GM12878 (cell line): ENCODE data around the gene WNT3A. TPM values are rescaled to one million over a fixed set of nuclear protein-coding genes. Genes with fewer than 3 reads are reported as not detected.
A peak's percentile ranks its signal among the peaks of the same experiment; 100 is the strongest.
"Not testable (repeated sequence)": the region's sequence is repeated elsewhere in the genome, so short reads cannot be mapped to it uniquely, and the experiment has no call there.

Experiments used
- ATAC-seq: fragments of 200-7000 bp; cut with Tn5 transposase; 3 replicates; pipeline ENCODE4 v1.9.1; 2020; ENCODE audit warnings: mild to moderate bottlenecking, moderate library complexity
- BruUV-seq: library from RNA; stranded (reverse); fragments of 400-500 nt; replicated peaks from 2 replicates; lab custom pipeline; 2021; lab: Mats Ljungman, UMichigan
- CTCF ChIA-PET: fragments of 300-600 bp; sonication (Branson Sonifier 250); formaldehyde crosslinking; extraction: SDS; loops from one replicate; lab custom pipeline; 2021; ENCODE audit warnings: inconsistent platforms; lab: Yijun Ruan, JAX
- POLR2A ChIA-PET: fragments of 350-600 bp; formaldehyde crosslinking; extraction: SDS; loops from one replicate; lab custom pipeline; 2021; ENCODE audit warnings: inconsistent platforms; lab: Charles Lee
- RAD21 ChIA-PET: fragments of 300-600 bp; sonication (Branson Sonifier 250); formaldehyde crosslinking; loops from one replicate; lab custom pipeline; 2023; ENCODE audit warnings: antibody characterized with exemption; ENCODE audit not compliant: unreplicated experiment; lab: Charles Lee
- SMC1A ChIA-PET: fragments of 300-600 bp; sonication (Branson Sonifier 250); formaldehyde crosslinking; loops from one replicate; lab custom pipeline; 2023; ENCODE audit not compliant: unreplicated experiment, uncharacterized antibody; lab: Charles Lee
- DNase-seq: peaks from one replicate; pipeline ENCODE4 v3.0.0-alpha.2; 2011; ENCODE audit warnings: low read depth, low spot score
- FAIRE-seq: peaks from 3 replicates; lab custom pipeline; 2011; peaks lifted over from hg19 to GRCh38; lab: Jason Lieb, UNC
- H2AFZ ChIP-seq: 2 replicates; pipeline ENCODE4 v1.6.0; 2011; ENCODE audit warnings: low read depth, low read length, control low read depth; ENCODE audit not compliant: control insufficient read depth
- H3K27ac ChIP-seq: 2 replicates; pipeline ENCODE4 v1.5.1; 2011; ENCODE audit warnings: control low read depth; ENCODE audit not compliant: control insufficient read depth, insufficient read depth
- H3K27me3 ChIP-seq, 2 experiments: replicated peaks in 1 of 2; 2 replicates each; pipeline versions ENCODE4 v1.6.0 to v1.6.1; 2011; ENCODE audit warnings: low read length in 1 of 2; ENCODE audit not compliant: control insufficient read depth in 2 of 2, insufficient read depth in 2 of 2
- H3K36me3 ChIP-seq, 2 experiments: 2 replicates each; pipeline ENCODE4 v1.5.1; 2011; ENCODE audit warnings: low read length in 1 of 2; ENCODE audit not compliant: control insufficient read depth in 2 of 2, insufficient read depth in 2 of 2
- H3K4me1 ChIP-seq: 2 replicates; pipeline ENCODE4 v1.6.1; 2011; ENCODE audit warnings: mild to moderate bottlenecking, low read length, moderate library complexity, mixed read lengths; ENCODE audit not compliant: control insufficient read depth, insufficient read depth
- H3K4me2 ChIP-seq: 2 replicates; pipeline ENCODE4 v1.6.0; 2011; ENCODE audit warnings: control low read depth; ENCODE audit not compliant: control insufficient read depth, insufficient read depth
- H3K4me3 ChIP-seq: fragments of 200-600 bp; sonication (generic); 2 replicates; pipeline ENCODE4 v1.5.1; 2016
- H3K79me2 ChIP-seq: 2 replicates; pipeline ENCODE4 v1.6.0; 2011; ENCODE audit warnings: low read length; ENCODE audit not compliant: control insufficient read depth, insufficient read depth
- H3K9ac ChIP-seq: 2 replicates; pipeline ENCODE4 v1.8.0; 2011; ENCODE audit warnings: low read length, control low read depth, mixed read lengths; ENCODE audit not compliant: control insufficient read depth, insufficient read depth
- H3K9me3 ChIP-seq: replicated peaks from 3 replicates; pipeline ENCODE4 v1.5.1; 2011; ENCODE audit warnings: mild to moderate bottlenecking, low read length; ENCODE audit not compliant: control insufficient read depth, insufficient read depth
- H4K20me1 ChIP-seq: 2 replicates; pipeline ENCODE4 v1.6.0; 2011; ENCODE audit not compliant: control insufficient read depth, insufficient read depth
- CTCF ChIP-seq, 3 experiments: IDR thresholded peaks in 2 of 3; conservative IDR thresholded peaks in 1 of 3; 2 replicates each; pipeline ENCODE4 v1.5.1; 2011; ENCODE audit warnings: low read depth in 3 of 3, low read length in 3 of 3, mild to moderate bottlenecking in 3 of 3, control low read depth in 2 of 3, moderate library complexity in 2 of 3, inconsistent platforms in 1 of 3, mixed read lengths in 1 of 3; ENCODE audit not compliant: control insufficient read depth in 2 of 3, insufficient read depth in 1 of 3; ENCODE audit errors: extremely low read depth in 1 of 3
- WGBS: methylation state at CpG from one replicate; pipeline ENCODE4 v1.1.6; 2016; ENCODE audit warnings: low lambda C conversion rate; ENCODE audit not compliant: insufficient replicate concordance, insufficient coverage; ENCODE audit errors: missing lambda C conversion rate; 5-methylcytosine and 5-hydroxymethylcytosine counted together
- in situ Hi-C: fragments of 300-500 bp; cut with MboI; formaldehyde crosslinking; loops from 9 replicates; pipeline ENCODE4 v1.14.3; 2018; ENCODE audit warnings: mixed read lengths
- intact Hi-C: fragments of 100-400 bp; cut with micrococcal nuclease; formaldehyde crosslinking; loops from one replicate; pipeline ENCODE4 v1.14.2; 2022; ENCODE audit not compliant: unreplicated experiment
- polyA plus RNA-seq, 11 experiments: library from polyadenylated mRNA; depleted of rRNA in 4 of 11; unstranded in 6 of 11; stranded (reverse) in 5 of 11; fragments of >200 nt; fragmentation: Nextera tagmentation in 4 of 11; fragmentation: Illumina TruSeq in 1 of 11; extraction: Ambion mirVana in 4 of 11; extraction: Trizol in 1 of 11; gene quantifications; 1 replicate in 1 of 11; 2 replicates in 10 of 11; pipeline versions ENCODE4 v1.2.1 to v1.2.3, GENCODE V29; 2011 to 2016; ENCODE audit warnings: inconsistent platforms in 2 of 11, missing spikeins in 2 of 11, low read depth in 1 of 11
- total RNA-seq, 4 experiments: library from RNA; depleted of rRNA in 3 of 4; stranded (reverse); fragments of >200 nt in 3 of 4; fragmentation: Illumina TruSeq in 1 of 4; extraction: Trizol in 1 of 4; gene quantifications; 2 replicates each; pipeline versions ENCODE4 v1.2.1 to v1.2.3, GENCODE V29; 2013 to 2021

Gene WNT3A
- total and polyA plus RNA-seq, 10 of the 15 experiments (the other 5 are each of a cell fraction or from before 2014, with no cell fraction given), result 0.16 TPM; not detected in 9

DNA sequence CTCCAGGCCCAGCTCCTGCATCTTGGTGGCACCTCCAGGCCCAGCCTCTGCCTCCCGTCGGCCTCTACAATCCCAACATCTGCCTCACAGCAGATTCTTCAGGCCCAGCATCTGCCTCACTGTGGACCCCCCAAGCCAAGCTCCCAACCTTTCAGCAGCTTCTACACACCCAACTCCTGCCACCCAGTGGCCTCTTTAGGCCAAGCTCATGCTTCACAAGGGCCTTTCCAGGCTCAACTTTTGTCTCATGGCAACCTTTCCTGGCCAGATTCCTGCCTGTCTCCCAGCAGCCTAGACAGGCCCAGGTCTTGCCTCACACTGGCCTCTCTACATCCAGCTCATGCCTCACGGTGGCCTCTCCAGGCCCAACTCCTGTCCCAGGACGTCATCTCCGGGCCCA lies 39.0 kb upstream of the WNT3A start:
- H3K9ac ChIP-seq, intact Hi-C loops, H4K20me1 ChIP-seq, H3K4me3 ChIP-seq, POLR2A ChIA-PET, H3K79me2 ChIP-seq, DNase-seq, CTCF ChIA-PET, H3K36me3 ChIP-seq, H3K27me3 ChIP-seq, SMC1A ChIA-PET, H3K4me1 ChIP-seq, ATAC-seq, H3K27ac ChIP-seq, H3K4me2 ChIP-seq, FAIRE-seq, RAD21 ChIA-PET, BruUV-seq, H3K9me3 ChIP-seq, in situ Hi-C loops, H2AFZ ChIP-seq: not testable (repeated sequence)
- 0 out of 6 replicates have a peak, but pooled peaks of 2 of the 3 experiments have one; percentile 1 to 9 for TF ChIP-seq CTCF (IDR thresholded peaks at IDR 0.05 in 2 of 3, conservative IDR thresholded peaks at IDR 0.05 in 1 of 3; ENCODE audit: control insufficient read depth in 2 of 3, extremely low read depth in 1 of 3, insufficient read depth in 1 of 3, low read depth in 3 of 3, low read length in 3 of 3)
- 60% methylated on average over 5 of the region's 5 CpGs for WGBS

- SMC1A ChIA-PET, H3K9me3 ChIP-seq, H3K4me2 ChIP-seq, H3K4me1 ChIP-seq, H3K79me2 ChIP-seq, H4K20me1 ChIP-seq, CTCF ChIA-PET, H3K9ac ChIP-seq, H3K27ac ChIP-seq, H3K4me3 ChIP-seq, H3K36me3 ChIP-seq, H3K27me3 ChIP-seq, FAIRE-seq, DNase-seq, RAD21 ChIA-PET, POLR2A ChIA-PET, intact Hi-C loops, H2AFZ ChIP-seq, ATAC-seq, BruUV-seq, in situ Hi-C loops: not testable (repeated sequence)
- 60% methylated on average over 30 of the region's 36 CpGs for WGBS
These were observed 36.5 kb upstream of the WNT3A start for GRCh38 chr1:227970076-227970995.

- intact Hi-C loops, H3K4me2 ChIP-seq, H3K79me2 ChIP-seq, H4K20me1 ChIP-seq, FAIRE-seq, H3K9me3 ChIP-seq, POLR2A ChIA-PET, CTCF ChIA-PET, H3K9ac ChIP-seq, DNase-seq, H3K36me3 ChIP-seq, H3K4me1 ChIP-seq, RAD21 ChIA-PET, H3K27ac ChIP-seq, H3K4me3 ChIP-seq, H3K27me3 ChIP-seq, SMC1A ChIA-PET, H2AFZ ChIP-seq, in situ Hi-C loops, ATAC-seq, BruUV-seq: not testable (repeated sequence)
- 74% methylated on average over 9 of the region's 17 CpGs for WGBS
These were observed 35.6 kb upstream of the WNT3A start for GRCh38 chr1:227971216-227971615.
